PFSK-1 (cell line): ENCODE data around the gene MBD4.

Experiments
- FOXP2 ChIP-seq: optimal IDR thresholded peaks from 2 replicates; pipeline ENCODE3; 2011; ENCODE audit warnings: borderline replicate concordance, control low read depth, inconsistent platforms; ENCODE audit not compliant: insufficient read depth; ENCODE audit errors: extremely low read length, extremely low read depth
- POLR2AphosphoS5 ChIP-seq: IDR thresholded peaks from 2 replicates; pipeline ENCODE4 v1.6.1; 2012; ENCODE audit warnings: low read depth, mild to moderate bottlenecking, control low read depth, low read length, moderate library complexity
- SIN3A ChIP-seq: IDR thresholded peaks from 2 replicates; pipeline ENCODE4 v1.6.1; 2012; ENCODE audit warnings: mild to moderate bottlenecking, low read length, moderate library complexity, borderline replicate concordance; ENCODE audit not compliant: insufficient read depth
- TAF1 ChIP-seq: IDR thresholded peaks from 2 replicates; pipeline ENCODE4 v1.6.1; 2012; ENCODE audit warnings: low read length, control low read depth, borderline replicate concordance; ENCODE audit not compliant: insufficient read depth
- TF ChIP-seq, protein P1 (sequence below), 2 experiments: IDR thresholded peaks; 2 replicates each; pipeline versions ENCODE4 v1.6.1 to v1.8.0; 2011 to 2012; ENCODE audit warnings: low read depth in 2 of 2, low read length in 2 of 2, control low read depth in 1 of 2, inconsistent platforms in 1 of 2, mild to moderate bottlenecking in 1 of 2, moderate library complexity in 1 of 2; ENCODE audit not compliant: insufficient read depth in 1 of 2

DNA sequence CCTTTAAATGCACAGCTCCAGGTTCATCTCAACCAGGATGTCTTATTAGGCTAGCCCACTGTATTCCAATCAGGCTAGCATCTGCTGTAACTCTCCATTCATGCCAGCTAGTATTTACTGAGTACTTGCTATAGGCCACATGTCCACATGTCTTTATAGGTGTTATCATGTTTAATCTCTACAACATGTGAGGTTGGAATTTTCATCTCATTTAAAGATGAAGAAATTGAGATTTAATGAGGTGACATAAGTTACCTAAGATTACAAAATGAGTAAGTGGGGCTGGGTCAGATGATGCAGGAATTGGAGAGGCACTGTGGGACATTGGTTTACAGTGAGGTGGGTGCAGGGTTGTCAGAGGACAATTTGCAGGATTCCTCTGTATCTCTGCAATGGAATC is 3.2 kb upstream of the MBD4 start:
- TF ChIP-seq SIN3A (no peak), POLR2AphosphoS5 (no peak), TAF1 (no peak), FOXP2 (no peak)
- TF ChIP-seq, protein P1, sequence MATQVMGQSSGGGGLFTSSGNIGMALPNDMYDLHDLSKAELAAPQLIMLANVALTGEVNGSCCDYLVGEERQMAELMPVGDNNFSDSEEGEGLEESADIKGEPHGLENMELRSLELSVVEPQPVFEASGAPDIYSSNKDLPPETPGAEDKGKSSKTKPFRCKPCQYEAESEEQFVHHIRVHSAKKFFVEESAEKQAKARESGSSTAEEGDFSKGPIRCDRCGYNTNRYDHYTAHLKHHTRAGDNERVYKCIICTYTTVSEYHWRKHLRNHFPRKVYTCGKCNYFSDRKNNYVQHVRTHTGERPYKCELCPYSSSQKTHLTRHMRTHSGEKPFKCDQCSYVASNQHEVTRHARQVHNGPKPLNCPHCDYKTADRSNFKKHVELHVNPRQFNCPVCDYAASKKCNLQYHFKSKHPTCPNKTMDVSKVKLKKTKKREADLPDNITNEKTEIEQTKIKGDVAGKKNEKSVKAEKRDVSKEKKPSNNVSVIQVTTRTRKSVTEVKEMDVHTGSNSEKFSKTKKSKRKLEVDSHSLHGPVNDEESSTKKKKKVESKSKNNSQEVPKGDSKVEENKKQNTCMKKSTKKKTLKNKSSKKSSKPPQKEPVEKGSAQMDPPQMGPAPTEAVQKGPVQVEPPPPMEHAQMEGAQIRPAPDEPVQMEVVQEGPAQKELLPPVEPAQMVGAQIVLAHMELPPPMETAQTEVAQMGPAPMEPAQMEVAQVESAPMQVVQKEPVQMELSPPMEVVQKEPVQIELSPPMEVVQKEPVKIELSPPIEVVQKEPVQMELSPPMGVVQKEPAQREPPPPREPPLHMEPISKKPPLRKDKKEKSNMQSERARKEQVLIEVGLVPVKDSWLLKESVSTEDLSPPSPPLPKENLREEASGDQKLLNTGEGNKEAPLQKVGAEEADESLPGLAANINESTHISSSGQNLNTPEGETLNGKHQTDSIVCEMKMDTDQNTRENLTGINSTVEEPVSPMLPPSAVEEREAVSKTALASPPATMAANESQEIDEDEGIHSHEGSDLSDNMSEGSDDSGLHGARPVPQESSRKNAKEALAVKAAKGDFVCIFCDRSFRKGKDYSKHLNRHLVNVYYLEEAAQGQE (IDR thresholded peaks at IDR 0.05; ENCODE audit: insufficient read depth in 1 of 2, low read depth in 2 of 2, low read length in 2 of 2), result no peak
